MM.1S (cell line): ENCODE results near the gene ZDBF2.

Experiments
- CTCF ChIP-seq: fragments of 300-600 bp; sonication (generic); IDR thresholded peaks from 2 replicates; pipeline ENCODE4 v1.5.1; 2016; ENCODE audit warnings: antibody characterized with exemption, low read length, mixed read lengths
- EZH2 ChIP-seq: fragments of 300-600 bp; sonication (generic); optimal IDR thresholded peaks from 2 replicates; pipeline ENCODE3; 2017; ENCODE audit warnings: low read depth, mild to moderate bottlenecking, antibody characterized with exemption, low read length, mixed read lengths
- EZH2phosphoT487 ChIP-seq: fragments of 300-600 bp; sonication (generic); IDR thresholded peaks from 2 replicates; pipeline ENCODE4 v1.6.1; 2018; ENCODE audit warnings: antibody characterized with exemption, low read length

GRCh38 chr2:206245265-206245672 lies 29.2 kb upstream of the ZDBF2 start:
- TF ChIP-seq CTCF, result no peak
- no peak for TF ChIP-seq EZH2phosphoT487
- TF ChIP-seq EZH2, result no peak
